HG03469 (cell line): ENCODE data around the gene TTYH1.

Experiments used
- ATAC-seq: cut with Tn5 transposase; IDR thresholded peaks from one replicate; pipeline ENCODE4 v1.9.1; 2021; ENCODE audit warnings: mild to moderate bottlenecking, moderate library complexity, moderate number of reproducible peaks; ENCODE audit not compliant: unreplicated experiment

TTYH1 gene

DNA sequence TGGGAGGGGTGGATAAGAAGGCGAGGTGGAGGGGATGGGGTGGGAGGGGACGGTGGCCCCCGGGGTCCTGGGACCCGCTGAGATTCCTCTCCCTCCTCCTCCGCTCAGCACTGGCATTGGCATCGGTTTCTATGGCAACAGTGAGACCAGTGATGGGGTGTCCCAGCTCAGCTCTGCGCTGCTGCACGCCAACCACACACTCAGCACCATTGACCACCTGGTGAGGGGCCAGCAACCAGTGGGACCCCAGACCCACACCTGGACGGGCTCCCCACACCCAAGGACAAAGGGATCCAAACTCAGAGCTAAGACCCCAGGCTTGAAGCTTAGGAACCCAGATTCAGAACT is 5.9 kb downstream of the TTYH1 start:
- no peak for ATAC-seq

- ATAC-seq, result no peak
Measured at GRCh38 chr19:54421521-54421920, 6.3 kb downstream of the TTYH1 start.

GRCh38 chr19:54422136-54422535 is 6.9 kb downstream of the TTYH1 start:
- no peak for ATAC-seq

- no peak for ATAC-seq
Measured at GRCh38 chr19:54424201-54424600, 8.9 kb downstream of the TTYH1 start.

DNA sequence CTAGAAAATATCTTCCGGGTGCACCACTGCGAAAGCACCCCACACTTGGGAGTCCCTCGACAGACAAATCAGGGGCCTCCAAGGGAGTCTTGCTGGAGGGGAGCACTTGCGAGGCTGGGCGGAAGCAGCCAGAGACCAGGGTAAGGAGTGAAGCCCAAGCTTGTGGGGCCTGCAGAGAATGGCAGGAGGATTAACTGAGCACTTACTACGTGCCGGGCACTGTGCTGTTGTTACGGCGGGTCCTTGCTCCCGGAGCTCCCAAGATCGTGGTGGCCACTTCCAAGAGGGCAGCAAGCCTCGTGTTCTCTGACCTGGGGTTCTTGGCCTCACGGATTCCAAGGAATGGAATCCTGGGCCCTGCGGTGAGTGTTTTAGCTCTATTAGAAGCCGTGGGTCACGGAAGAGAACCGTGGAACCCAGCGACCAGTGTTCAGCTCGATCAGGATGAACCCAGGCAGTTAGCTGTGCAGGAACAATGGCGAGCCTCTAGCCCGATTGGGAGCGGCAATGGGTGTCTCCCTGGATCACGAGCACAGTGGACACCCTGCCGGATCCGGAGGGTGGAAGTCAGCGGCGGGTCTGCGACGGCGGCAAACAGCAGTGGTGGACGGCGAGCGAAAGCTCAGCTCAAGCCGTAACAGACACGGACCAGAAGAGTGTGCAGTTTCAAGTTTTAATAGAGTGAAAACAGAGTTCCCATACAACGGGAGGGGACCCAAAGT is 9.6 kb downstream of the TTYH1 start:
- no peak for ATAC-seq

DNA sequence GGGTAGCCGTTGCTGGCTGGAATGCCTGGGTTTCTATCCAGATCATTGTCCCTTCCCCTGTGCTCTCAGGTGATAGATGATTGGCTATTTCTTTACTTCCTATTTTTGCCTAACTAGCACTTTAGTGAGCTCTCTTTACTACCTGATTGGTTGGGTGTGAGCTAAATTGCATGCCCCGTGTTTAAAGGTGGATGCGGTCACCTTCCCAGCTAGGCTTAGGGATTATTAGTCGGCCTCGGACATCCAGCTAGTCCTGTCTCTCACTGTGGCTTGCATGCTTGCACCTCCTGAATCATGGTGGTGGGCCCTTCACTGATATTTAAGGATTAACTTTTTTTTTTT is 10.1 kb downstream of the TTYH1 start:
- ATAC-seq, result no peak

GRCh38 chr19:54426291-54426931 is 11.1 kb downstream of the TTYH1 start:
- ATAC-seq, result no peak

DNA sequence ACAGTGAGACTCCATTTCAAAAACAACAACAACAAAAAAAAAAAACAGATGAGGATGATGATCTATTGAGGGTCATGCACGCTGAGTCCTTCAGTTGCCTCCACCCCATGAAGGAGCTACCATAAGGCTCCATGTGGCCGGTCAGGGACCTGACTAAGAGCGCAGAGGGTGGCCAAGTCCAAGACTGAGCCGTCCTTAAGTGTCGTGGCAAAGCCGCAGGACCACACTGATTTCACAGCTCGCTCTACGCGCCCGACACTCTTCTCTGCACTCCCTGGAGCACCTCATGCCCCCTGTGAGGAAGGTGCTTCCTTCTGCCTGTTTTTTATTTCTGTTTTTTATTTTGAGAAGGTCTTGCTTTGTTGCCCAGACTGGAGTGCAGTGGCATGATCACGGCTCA is 12.3 kb downstream of the TTYH1 start:
- no peak for ATAC-seq

GRCh38 chr19:54428323-54429175 is 13.3 kb downstream of the TTYH1 start:
- ATAC-seq, result no peak

- ATAC-seq, result no peak
Measured at GRCh38 chr19:54429176-54429495, 13.9 kb downstream of the TTYH1 start.

DNA sequence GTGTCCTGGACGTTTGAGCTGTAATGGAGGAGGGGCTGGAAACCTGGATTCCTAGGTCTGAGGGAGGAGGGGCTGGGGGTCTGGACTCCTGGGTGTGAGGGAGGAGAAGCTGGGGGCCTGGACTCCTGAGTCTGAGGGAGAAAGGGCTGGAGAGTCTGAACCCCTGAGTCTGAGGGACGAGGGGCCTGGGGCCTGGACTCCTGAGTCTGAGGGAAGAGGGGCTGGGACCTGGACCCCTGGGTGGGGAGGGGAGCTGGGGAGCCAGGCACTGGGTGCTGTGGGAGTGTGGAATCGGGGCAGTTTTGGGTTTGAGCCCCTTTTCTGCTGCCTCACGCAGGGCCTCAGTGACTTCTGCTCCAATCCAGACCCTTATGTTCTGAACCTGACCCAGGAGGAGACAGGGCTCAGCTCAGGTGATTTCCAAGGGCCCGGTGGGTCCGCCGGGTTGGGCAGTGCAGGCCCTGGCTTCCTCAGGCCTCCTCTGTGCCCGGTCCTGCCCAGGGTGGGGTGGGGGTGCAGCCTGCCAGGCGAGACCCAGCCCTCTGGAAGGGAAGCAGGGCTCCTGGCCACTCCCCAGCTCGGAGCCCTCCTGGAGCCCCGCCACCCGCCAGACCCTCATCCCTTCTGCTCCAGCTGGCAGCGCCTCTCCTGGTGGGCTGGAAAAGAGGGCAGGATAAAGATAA is 14.4 kb downstream of the TTYH1 start:
- ATAC-seq, result no peak

- no peak for ATAC-seq
Measured at GRCh38 chr19:54430306-54431254, 15.3 kb downstream of the TTYH1 start.

- ATAC-seq, result no peak
Measured at GRCh38 chr19:54431255-54431838, 16.1 kb downstream of the TTYH1 start.

- ATAC-seq, result no peak
Measured at GRCh38 chr19:54432144-54432738, 17.0 kb downstream of the TTYH1 start.

DNA sequence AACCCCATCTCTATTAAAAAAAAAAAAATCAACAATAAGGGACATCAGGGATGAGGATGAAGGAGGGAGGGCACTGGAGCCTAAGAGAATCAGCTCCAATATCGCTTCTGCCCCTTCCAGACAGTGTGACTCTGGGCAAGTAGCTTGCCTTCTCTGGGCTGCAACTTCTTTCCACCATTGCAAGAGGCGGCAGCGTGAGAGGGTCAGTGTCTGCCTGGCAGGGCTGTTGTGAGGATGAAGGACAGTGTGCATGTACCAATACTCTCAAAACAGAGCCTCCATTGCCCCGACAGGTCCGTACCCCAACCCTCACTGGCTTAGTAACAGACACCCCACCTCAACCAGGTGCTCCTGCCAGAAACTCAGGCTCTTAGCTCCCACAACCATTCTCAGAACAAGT is 18.4 kb downstream of the TTYH1 start:
- ATAC-seq, result no peak

- no peak for ATAC-seq
Measured at GRCh38 chr19:54434112-54434872, 19.0 kb downstream of the TTYH1 start.

DNA sequence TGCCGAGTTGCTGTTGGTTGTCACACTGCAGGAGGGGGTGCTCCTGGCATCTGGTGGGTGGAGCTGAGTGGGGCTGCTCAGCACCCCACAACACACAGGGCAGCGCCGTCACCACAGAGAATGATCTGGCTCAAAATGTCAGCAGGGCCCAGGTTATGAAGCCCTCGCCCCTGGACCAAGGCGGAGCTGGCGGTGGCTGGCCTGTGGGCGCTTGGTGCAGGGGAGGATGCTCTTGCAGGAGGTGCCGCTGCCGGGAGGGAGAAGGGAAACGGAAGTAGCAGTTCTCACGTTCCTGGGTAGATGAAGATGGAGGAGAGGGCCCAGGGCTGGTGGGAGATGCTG is 19.6 kb downstream of the TTYH1 start:
- no peak for ATAC-seq

GRCh38 chr19:54435551-54436016 is 20.3 kb downstream of the TTYH1 start:
- ATAC-seq, result no peak

- no peak for ATAC-seq
Measured at GRCh38 chr19:54436031-54436523, 20.8 kb downstream of the TTYH1 start.
